KBM-7 (cell line): ENCODE results near the gene LYPD6.
A peak's percentile ranks its signal among the peaks of the same experiment; 100 is the strongest.

Experiments
- DNase-seq: peaks from one replicate; pipeline ENCODE4 v3.0.0-alpha.2; 2015
- in situ Hi-C: fragments of 300-500 bp; cut with MboI; formaldehyde crosslinking; loops from 2 replicates; pipeline ENCODE4 v1.14.3; 2020; ENCODE audit warnings: low sequenced_read_pairs, low pct_unique_long_range_greater_than_20kb, mixed read lengths

The LYPD6 gene

DNA sequence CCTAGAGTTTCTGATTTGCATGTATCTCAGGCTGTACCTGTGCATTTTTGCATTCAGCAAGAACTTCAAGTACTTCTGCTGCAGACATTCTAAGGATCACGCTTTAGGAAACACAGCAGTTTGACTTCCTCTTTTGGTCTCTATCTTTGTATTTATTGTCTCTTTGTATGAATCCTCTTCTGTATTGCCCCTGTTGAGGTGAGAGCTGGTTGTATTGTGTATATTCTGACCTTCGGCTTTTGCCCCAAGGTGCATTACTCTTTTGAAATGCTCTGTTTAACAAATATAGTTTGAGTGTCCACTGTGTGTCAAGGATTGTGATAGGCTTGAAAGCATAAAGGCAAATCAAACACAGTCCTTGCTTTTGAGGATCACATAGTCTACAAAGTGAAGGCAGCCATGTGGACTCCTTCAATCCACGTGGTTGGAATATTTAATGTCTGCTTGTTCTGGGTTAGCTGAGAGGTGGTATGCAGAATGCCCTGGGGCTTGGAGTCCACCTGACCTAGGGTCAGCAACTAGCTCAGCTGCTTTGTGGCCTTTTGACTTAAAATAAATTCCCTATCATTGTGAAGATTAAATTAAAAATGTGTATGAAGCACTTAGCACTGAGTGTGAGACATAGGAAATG lies 108.1 kb downstream of the LYPD6 start:
- peak; percentile 5 for DNase-seq
- in situ Hi-C loops: no loop called here

DNA sequence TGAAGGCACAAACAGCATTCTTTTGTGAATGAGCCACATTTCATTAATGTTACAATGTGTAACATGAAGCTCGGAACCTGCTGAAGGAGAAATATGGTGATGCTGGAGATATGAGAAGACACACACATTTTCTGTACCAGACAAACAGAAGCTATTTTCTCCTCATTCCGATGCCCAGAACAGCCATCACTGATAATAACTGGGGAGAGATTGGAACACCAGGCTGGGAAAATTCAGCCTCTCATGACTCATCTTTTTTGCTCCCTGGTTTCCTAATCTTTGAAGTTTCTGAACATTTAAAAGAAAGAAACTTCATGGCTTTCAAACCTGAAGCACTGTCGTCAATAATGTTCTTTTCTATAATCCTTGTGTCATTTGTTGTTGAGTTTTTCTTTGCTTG lies 110.9 kb downstream of the LYPD6 start:
- DNase-seq: no peak

DNA sequence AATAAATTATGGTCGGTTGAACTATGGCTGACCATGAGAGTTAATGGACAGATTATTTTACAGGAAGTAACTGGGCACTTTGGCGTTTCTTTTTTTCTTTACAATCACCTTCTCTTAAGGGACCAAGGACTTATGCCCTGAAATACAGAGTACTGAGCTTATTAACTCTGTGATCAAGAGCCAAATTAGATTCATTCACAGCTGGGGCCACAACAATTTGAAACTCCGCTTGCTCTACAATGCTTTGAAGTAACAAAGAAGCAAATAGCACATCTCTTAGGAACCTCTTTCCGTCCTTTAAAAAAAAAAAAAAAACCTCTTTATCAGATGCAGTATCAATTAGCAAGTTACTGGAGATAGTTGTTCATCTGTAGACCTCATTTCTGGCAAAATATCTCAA lies 112.0 kb downstream of the LYPD6 start:
- no peak for DNase-seq
- in situ Hi-C loops: no loop called here

More for the DNA sequence above, 110.9 kb downstream of the LYPD6 start:
- in situ Hi-C loops: no loop called here

DNA sequence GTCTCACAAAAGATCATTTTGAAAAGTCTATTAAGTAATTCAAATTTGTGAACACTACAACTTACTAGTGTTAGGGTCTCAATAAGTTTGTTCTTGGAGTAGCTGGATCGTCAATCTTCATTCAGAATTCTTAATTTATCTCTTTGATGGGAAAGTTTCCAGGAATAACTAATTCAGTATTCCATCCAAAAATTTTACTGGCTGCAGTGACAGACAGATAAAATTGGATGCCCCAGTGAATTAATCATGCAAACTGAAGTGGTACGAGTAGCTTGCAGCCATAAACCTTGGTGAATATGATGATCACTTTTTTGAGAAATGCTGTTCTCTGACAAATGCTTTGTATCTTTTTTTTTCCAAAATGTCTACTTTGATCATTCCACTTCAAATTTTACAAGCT lies 112.8 kb downstream of the LYPD6 start:
- no peak for DNase-seq
- in situ Hi-C loops: no loop called here

DNA sequence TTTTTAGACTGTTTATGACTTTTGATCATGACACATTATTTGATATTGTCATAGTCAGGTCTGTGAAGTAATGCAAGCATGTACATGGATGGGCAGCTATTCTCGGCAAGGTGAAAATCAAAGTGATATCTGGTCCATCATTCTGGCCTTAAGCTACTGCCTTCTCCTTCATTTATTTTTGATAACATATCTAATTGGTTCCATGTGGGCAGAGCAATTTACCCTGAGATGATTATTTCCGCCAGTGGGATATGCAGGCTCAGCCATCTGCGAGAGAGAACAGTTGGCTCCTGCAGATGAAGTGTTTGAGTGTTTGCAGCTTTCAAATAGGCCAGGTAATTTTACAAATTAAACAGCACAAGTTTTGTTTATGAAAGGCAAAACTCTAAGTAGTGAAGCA lies 116.4 kb downstream of the LYPD6 start:
- DNase-seq: no peak
- in situ Hi-C loops: no loop called here

DNA sequence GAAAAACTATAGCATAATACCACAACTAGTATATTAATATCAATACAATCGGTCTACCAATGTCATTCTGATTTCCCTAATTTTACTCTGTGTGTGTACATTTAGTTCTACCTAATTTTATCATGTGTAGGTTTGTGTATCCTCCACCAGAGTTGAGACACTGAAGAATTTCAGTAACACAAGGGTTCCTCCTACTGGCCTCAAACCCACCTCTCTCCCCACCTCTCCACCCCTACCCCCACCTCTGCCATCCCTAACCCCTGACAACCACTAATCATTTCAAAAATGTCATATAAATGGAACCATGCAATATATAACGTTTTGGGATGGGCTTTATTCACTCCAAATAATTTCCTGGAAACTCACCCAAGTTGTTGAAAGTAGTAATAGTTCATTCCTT lies 117.9 kb downstream of the LYPD6 start:
- in situ Hi-C loops: no loop called here
- DNase-seq: no peak

DNA sequence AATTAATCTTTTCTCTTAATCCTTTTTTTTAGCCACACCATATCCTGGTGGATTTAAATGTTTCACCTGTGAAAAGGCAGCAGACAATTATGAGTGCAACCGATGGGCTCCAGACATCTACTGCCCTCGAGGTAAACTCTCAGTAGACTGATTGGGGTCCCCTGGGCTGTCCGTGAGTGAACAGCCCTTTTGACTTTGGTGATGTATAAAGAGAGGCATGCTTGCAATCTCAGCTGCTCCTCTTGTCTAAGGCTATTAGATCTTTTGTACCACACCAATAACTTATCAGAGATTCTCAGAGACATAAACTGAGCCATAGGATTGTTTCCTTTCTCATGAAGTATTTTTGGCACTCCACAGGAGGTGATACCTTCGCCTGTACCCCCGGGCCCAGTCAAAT lies 118.6 kb downstream of the LYPD6 start:
- in situ Hi-C loops: no loop called here
- DNase-seq: no peak

DNA sequence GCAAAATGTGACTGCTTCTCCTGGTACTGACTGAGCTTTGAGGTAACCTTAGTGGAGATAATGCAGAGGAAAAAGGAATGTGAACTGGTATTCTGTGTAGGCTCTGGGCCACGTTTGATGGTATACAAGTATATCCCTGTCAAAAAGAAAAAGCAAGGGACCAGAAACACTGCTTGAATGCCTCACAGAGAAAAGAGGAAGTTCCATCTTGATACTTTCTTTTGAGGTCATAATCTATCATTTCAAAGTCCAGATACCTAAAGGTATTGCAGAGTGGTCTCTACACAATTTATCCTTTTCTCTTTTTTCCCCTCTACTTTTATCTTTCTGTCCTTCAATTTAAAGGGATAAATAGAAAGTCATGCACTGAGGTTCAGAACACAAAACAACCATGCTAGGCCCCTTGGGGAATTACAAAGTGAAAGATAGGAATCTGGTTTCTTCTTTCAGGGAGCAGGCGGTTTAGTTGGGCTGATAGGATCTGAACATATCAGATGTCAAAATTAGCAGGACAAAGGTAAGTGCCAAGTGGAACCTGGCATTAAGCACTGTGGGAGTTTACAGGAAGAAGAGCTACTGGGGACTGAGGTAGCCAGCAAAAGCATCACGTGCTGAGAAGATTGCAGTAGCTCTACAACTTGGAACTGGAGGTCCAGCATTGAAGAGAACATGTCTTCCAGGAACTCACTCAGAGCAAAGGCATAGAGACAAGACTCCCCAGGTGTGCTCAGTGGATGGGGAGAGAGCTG lies 121.2 kb downstream of the LYPD6 start:
- DNase-seq: no peak
- in situ Hi-C loops: no loop called here

DNA sequence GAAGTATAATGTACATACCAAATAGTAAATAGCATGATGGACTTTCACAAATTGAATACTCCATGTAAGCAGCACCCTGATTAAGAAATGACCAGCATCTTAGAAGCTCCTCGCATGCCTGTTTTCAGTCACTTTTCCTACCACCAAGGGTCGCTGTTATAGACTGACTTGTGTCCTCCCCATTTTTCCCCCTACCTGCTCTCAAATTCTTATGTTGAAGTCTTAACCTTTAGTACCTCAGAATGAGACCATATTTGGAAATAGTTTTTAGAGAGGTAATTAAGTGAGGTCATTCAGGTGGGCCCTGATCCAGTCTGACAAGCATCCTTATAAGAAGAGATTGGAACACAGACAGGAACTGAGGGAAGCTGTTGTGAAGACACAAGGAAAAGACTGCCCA lies 125.9 kb downstream of the LYPD6 start:
- DNase-seq: no peak
- in situ Hi-C loops: no loop called here

DNA sequence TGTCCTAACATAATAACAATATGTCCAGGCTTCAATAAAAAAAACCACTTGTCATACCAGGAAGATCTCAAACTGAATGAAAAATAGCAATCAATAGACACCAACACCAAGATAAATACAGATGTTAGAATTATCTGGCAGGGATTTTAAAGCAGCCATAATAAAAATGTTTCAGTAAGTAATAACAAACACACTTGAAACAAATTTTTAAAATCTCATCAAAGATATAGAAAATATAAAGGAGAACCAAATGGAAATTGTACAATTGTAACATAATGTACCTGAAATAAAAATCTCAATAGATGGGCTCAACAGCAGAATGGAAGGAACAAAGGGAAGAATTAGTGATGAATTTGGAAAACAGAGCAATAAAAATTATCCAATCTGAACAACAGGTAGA lies 128.1 kb downstream of the LYPD6 start:
- DNase-seq: no peak
- in situ Hi-C loops: no loop called here

DNA sequence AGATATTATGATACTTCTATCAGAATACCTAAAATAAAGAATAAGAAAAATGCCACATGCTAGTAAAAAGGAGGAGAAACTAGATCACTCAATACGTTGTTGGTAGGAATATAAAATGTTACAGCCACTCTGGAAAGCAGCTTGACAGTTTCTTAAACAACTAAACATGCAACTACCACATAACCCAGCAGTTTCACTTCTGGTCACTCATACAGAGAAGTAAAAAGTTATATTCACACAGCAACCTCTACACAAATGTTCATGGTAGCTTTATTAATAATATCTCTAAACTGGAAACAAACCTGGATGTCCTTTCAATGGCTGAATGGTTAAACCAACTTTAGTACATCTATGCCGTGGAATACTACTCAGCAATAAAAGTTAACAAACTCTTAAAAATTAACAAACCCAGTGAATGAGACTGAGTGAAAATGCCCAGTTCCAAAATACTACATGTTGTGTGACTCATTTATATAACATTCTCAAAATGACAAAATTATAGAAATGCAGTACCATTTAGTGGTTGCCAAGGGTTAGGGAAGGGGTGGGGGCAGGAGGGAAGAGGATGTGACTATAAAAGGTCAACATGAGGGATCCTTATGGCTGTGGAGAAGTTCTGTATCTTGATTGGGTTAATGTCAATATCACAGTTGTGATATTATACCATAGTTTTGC lies 133.1 kb downstream of the LYPD6 start:
- DNase-seq: no peak
- in situ Hi-C loops: no loop called here

DNA sequence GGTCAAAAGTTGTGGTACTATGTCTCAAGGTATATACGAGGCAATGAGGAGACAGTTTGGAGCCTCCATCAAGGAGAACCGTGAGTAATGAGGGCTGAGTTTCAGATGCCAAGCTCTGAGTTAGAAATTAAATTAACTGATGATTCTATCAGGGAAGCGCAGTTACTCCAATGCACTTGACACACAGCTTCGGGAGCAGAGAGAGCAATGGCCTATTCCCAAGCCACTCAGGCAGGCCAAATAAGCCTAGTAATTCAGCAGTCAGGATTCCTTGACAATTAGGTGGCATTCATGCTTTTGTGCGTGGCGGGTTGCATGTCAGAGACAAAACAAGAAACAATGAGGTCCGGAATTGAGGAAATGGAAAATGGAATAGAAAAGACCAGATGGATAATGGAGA lies 134.0 kb downstream of the LYPD6 start:
- in situ Hi-C loops: no loop called here
- no peak for DNase-seq

DNA sequence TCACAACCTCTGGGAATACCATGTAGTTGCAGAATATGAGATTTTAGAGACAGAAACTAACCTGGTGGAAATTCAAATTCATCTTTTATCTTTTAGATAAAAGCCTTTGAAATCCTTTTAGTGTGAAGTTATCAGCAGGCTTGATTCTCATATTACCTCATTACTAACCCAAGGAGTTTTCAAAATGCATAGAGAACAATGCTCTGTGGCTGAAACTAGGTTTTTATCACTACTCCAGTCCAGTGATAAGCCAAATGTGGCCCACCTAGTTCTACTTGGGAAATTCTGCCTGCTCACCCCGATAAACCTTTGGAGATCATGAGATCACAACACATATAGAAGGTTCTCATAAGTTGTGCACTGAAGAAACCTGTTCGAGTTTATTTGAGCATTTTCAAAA lies 135.5 kb downstream of the LYPD6 start:
- no peak for DNase-seq
- in situ Hi-C loops: no loop called here

DNA sequence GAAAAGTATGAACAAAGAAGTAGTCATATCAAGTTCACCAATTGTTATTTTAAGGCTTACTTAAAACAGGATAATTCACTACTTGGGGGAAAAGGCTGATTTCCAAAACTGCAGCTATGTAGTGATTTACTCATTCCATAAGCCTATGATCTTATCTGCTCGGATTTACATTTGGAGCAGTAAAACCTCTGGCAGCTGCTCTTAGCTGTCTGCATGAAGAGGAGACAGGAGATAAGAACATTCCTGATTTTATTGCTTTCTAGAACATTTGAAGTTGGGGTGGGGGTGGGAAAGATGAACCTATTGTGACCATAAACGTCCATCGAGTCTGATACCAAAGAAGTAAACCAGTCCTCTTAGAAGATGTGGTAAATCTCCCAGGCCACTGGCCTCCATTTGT lies 136.2 kb downstream of the LYPD6 start:
- in situ Hi-C loops: no loop called here
- no peak for DNase-seq

DNA sequence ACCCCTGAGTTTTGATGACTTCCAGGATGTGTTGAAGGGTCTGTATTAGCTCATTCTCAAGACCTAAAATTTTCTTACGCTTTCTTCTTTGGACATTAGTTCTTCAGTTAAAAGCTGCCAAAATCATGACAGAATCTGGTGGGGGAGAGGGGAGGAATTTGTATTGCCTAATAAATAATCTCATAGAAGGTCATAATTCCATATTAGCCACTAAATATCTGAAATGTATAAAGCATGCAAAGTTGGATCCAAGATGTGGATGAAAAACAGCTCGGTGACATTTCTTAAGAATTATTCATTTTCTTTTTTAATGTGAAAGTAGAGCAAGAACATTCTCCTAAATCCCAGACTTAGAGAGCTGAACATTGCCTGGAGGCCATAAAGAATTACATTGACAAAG lies 137.0 kb downstream of the LYPD6 start:
- no peak for DNase-seq
- in situ Hi-C loops: no loop called here

DNA sequence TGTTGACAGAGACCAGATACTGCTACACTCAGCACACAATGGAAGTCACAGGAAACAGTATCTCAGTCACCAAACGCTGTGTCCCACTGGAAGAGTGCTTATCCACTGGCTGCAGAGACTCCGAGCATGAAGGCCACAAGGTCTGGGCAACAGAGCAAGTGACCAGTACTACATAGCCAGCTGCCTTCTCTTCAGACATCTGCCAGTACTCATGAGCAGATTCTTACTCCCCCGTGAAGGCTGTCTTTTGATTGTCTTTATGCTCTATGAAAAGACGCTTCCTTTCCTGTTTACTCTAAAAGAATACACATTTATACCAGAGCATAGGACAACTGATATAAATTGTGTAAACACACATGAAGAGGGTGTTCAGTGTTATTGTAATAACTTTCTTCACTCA lies 138.2 kb downstream of the LYPD6 start:
- in situ Hi-C loops: no loop called here
- DNase-seq: no peak

DNA sequence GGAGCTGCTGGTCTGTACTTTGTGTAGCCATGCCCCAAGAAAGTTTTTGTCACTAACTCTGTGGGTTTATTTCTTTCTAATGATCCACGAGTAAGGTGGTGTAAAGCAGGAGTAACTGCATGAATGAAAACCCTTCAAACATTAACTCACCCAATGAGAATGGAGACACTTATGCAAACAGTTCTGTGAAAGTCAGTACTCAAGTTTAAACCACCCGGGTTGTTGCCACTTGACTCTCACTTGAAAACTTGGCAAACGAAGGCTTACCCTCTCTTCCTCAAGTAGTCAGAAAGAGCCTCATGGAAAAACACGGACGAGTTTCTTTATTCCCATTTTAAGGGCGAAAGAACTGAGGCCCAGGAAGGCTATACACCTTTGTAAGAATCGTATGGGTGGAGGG lies 139.7 kb downstream of the LYPD6 start:
- no peak for DNase-seq
- in situ Hi-C loops: no loop called here

DNA sequence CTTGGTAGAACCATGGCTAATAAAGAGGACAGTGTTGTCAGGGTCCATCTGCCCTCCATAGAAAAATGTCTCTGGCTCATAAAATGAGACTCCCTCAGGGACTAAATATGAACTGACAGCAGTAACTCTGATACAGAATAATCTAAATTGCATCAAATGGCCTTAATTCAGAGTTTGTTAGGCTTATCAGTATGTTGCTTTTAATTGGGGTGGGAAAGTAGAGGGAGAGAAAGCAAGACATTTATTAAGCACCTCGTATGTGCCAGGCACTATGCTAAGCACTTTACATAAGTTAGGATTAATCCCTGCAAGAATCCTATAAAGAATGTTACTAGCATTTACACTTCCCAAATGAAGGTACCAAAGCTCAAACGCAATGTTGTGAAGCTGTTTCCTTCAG lies 142.0 kb downstream of the LYPD6 start:
- no peak for DNase-seq
- in situ Hi-C loops: no loop called here

DNA sequence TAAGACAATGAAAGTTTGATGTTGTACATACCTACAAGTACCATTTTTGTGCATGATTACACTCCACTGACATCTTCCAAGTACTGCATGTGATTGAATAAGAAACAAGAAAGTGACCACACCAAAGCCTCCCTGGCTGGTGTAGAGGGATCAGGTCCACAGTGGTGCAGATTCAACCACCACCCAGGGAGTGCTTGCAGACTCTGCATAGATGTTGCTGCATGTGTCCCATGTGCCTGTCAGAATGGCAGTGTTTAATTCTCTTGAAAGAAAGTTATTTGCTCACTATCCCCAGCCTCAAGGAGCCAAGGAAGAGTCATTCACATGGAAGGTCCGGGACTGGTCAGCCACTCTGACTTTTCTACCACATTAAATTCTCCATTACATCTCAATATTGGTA lies 142.7 kb downstream of the LYPD6 start:
- in situ Hi-C loops: no loop called here
- no peak for DNase-seq

DNA sequence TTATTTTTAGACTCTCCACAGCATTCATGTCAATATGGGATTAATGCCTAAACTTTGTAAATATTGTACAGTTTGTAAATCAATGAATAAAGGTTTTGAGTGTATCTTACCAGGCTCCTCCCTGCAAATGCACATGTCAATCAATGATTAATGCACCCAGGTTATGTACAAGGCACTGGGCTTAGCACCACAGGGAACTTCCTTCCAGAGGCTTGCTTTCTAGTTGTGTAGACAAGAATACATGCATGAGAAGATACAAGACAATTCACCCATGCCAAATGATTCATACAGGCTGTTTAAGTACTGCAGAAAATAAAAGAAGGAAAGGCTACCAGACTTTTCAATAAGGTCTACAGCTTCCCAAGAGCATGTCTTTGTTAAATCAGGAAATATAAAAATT lies 143.1 kb downstream of the LYPD6 start:
- no peak for DNase-seq
- in situ Hi-C loops: no loop called here
